Measurements from ENCODE around the gene TSFM.

DNA sequence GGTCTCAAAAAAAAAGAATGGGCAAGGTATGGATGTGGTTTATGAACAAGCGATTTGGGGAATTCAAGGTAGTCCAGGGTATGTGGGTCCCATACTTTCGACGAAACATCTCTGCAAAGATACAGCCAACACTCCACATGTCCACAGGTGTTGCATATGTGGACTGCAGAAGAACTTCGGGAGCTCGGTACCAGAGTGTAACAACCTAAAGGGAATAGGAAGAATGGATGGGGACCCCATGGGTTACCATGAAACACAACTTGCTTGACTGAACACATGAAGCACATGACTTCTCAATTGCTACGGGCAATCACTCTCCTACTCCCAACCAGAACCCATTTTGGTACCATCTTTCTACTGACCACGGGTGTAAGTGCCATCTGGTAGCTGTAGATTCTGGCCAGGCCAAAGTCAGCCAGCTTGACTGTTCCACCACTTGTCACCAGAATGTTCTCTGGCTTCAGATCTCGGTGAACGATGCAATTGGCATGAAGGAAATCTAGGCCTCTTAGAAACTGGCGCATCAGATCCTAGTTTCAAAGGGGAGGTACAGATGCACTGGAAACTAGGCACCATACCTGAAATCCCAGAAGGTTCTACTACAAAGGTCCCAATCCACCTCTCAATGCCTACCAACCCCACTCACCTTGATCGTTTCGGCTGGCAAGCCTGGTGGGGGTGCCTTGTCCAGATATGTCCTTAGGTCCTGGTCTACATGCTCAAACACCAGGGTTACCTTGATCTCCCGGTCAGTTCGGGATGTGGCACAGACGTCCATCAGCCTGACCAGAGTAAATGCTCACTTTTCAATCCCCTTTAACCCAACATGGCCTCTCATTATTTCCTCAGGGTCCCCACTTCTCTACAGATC, 31.8 kb upstream of the TSFM start:
- TF ChIP-seq, protein P1, sequence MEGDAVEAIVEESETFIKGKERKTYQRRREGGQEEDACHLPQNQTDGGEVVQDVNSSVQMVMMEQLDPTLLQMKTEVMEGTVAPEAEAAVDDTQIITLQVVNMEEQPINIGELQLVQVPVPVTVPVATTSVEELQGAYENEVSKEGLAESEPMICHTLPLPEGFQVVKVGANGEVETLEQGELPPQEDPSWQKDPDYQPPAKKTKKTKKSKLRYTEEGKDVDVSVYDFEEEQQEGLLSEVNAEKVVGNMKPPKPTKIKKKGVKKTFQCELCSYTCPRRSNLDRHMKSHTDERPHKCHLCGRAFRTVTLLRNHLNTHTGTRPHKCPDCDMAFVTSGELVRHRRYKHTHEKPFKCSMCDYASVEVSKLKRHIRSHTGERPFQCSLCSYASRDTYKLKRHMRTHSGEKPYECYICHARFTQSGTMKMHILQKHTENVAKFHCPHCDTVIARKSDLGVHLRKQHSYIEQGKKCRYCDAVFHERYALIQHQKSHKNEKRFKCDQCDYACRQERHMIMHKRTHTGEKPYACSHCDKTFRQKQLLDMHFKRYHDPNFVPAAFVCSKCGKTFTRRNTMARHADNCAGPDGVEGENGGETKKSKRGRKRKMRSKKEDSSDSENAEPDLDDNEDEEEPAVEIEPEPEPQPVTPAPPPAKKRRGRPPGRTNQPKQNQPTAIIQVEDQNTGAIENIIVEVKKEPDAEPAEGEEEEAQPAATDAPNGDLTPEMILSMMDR (IDR thresholded peaks at IDR 0.05; ENCODE audit: low read depth, low read length) = no peak
- no peak for TF ChIP-seq EZH2phosphoT487 (IDR thresholded peaks at IDR 0.05; ENCODE audit: low read depth)

Data from OCI-LY3 (cell line).